GM19455 (cell line): ENCODE results near the gene PPP2R5C.

Experiments
- ATAC-seq: cut with Tn5 transposase; IDR thresholded peaks from one replicate; pipeline ENCODE4 v1.9.1; 2021; ENCODE audit not compliant: unreplicated experiment

PPP2R5C gene

DNA sequence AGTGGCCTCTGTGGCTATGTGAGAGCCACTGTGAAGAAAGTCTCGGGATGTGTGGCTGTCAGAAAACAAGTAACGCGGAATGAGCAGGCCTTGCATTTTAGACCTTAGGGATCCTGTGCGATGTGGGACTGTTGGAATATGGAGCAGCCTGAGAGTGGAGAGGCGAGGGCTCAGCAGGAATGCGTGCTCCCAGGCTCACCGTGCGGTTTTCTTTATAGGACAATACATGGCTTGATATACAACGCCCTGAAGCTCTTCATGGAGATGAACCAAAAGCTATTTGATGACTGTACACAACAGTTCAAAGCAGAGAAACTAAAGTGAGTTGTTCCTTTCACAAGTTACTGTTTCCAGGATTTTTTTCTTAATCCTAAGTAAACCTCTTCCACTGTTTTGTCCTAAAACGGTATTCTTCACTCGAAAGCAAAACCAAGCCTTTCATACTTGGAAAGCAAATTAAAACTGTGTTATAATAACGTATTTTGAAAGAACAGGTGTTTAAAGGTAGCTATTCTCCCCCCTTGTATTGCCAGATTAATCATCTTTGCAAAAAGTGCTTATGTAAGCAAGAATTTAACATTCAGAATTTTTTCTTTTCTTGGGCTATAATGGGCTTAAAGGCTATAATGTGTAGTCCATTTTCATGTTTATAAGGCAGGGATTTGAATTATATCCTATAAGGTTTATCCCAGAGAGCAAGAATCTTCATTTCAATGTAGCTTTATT lies 148.0 kb downstream of the PPP2R5C start:
- no peak for ATAC-seq

DNA sequence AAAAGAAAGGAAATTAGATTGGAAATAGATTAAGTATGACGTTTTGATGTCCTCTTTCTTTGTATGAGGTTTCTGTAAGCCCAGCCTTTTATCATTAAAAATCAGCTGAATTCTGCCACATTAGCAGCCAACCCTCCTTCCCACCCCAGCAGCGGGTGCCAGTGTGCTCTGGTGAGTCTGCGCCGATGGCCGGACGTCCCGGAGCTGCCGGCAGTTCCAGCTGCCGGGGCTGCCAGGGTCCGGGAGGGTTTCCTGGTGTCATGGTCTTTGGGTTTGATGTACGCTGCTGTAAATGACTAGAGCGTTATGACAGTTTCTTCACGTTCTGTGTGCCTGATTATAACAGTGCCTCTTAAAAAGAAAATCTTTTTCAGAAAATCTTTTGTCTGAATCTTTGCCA lies 151.3 kb downstream of the PPP2R5C start:
- no peak for ATAC-seq

DNA sequence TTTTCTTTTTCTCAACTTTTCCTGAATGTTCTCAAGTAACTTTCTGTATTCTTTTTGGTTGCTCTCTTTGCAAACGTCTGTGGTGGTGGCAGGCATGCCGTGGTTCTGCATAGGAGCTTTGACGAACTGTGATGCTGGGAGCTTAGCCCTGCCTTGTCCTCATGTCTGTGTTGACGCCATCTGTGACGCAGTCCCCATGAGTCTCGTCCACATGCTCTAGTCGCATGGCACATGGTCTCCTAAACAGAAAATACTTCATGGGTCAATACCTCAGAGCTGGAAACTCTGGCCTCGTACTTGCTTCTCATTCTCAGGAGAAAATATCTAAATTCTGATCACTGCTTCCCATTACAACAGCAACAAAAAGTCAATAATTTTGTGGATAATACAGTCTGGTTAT lies 152.6 kb downstream of the PPP2R5C start:
- no peak for ATAC-seq

DNA sequence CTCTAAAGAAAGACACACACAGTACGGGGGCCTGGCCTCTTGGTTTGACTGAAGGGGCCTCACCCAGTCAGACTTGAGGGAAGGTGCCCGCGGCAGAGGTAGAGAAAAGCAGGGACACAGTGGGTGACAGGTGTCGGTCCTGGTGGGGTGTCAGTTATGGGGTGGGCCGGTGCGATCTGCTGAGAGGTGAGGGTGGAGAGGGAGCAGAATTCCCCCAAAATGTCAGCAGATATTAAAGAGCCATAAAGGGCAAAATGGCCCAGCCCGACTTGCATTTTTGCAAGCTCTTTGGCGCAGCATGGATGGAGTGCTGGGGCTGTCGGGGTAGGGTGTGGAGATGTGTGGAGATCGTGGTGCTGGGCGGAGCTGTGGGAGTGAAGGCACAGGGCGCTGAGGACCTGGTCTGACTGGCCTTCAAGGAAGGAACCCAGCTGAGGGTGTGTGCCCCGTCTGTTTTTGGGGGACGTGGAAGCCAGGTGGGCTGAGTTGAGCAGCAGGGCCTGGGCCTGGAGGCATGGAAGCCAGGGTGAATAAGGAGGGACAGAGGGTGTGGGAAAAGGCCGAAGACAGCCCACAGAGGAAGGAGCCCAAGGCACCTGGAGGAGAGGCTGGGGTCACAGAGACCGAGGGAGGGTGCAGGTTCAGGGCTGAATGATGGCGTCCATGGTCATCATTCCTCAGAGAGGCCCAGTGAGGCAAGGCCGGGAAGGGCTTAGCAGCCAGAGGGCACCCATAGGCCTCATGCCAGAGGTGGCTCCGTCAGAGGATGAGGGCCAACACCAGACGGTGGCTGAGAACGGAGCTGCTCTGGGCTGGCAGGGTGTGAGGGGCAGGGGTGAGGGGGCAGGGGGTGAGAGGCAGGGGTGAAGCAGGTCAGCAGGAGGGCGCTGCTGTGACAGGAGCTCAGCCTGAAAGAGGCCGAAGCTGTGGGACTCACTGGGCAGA lies 154.6 kb downstream of the PPP2R5C start:
- no peak for ATAC-seq

DNA sequence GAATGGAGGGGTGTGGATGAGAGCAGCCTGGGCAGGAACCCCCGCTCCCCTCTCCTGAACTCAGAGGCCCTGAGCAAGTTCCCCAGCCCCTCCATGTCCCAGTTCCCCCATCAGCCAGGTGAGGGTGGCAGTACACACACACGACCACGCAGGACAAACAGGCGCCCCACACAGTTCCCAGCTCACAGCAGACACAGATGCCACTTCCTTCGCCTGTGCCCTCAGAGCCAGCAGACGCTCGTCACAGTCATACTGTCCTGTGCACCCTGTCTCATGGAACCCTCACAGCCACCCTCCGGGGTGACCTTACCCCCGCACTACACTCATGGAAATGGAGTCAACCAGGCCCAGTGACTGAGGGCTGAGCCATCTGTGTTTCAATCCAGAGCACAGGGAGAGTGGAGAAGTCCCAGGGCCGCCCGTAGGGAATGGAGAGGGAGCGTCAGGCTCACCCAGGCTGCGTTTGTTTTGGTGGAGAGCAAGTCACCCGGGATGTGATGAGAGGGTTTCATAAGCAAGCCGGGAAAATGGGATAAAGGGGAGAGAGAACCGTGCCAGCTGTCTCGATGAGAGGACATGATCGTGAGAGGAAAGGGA lies 155.4 kb downstream of the PPP2R5C start:
- ATAC-seq: no peak

DNA sequence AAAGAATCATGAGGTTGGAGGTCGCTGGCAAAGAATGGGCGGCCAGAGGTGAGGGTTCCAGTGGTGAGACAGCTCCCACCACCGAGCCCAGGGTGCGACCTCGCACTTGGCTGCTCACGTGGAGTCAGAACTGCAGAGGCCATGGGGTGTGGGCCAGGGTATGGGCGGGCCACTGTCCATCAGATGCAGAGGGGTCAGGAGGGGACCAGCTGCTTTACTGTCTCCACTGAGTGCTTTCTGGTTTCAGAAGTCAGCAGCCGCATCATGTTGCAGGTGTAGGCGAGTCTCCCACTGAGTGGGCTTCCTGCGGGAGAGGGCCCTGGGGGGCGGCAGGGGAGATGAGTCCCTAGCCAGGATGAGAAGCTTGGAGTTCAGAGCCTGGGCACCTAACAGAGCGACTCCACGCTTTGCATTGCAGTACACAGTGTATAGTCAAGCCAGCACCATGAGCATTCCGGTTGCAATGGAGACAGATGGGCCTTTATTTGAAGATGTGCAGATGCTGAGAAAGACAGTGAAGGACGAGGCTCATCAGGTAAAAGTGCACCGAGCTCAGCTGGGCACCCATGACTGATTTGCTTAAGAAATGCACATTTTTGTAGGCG lies 156.0 kb downstream of the PPP2R5C start:
- ATAC-seq: no peak

DNA sequence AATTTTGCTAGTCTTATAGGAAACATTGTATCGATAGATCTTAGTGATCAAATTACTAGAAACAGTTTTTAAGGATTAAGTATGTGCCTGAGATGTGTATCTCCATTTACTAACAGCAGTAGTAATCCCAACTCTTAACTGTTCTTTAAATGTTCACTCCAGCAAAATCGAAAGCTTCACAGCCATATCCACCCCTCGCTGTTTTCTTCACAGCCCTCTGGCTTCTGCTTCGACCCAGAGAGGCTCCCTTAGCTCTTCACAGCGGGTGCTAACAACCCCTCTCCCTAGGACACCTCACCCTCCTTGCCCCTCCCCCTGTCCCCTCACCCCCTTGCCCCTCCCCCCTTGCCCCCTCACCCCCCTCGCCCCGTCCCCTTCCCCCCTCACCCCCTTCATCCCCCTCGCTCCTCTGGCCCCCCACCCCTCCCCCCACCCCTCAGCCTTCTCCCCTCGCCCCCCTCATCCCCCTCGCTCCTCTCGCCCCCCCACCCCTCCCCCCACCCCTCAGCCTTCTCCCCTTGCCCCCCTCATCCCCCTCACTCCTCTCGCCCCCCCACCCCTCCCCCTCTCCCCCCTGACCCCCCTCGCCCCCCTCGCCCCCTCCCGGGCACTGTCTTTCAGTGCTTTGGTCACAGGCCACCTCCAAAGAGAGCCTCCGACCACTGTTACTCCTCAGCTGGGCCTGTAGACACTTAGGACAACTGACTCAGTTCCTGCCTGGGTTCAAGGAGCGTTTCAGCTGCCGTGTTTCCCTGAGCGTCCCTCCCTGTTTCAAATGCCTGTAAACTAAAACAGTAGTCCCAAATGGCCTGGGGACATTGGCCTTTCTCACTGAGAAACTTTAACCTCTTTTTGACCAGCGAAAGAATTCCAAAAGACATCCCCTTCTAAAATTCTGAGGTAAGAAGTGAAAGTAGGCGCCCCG lies 156.8 kb downstream of the PPP2R5C start:
- ATAC-seq: no peak

DNA sequence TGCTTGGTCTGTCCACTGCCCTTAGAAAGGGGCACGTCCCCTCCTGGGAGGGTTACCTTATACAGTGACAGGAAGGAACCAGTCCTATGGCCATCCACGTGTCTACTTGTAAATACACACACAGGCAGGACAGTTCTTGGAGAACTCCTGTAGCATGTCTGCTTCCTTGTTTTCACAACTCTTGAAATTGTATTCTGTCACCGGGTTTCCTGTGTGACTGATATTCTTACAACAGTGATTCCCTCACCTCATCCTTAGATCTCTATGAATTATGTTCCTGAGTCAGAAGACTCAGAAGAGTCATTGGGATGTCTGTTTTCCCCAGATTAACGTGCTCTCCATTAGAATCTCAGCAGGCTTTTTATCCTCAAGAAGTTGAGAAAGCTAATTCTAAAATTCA lies 158.8 kb downstream of the PPP2R5C start:
- no peak for ATAC-seq

DNA sequence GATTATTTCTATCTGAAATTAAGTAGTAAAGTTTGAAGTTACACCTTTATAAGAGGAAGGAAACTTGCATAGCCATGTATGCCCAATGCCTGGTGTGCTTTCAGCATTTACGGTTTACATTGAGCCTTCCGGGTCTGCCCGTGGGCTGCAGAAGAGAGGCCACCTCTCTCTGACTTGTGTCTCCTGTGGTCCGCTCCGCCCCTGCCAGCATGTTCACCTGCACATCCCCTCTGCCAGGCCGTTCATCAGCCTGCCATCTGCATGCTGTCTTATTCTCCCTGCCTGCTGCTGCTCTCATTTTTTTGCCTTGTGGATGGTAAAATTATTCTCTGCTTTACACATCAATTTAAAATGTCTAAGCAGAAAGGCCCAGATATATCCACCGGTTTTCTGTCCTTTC lies 161.4 kb downstream of the PPP2R5C start:
- no peak for ATAC-seq

DNA sequence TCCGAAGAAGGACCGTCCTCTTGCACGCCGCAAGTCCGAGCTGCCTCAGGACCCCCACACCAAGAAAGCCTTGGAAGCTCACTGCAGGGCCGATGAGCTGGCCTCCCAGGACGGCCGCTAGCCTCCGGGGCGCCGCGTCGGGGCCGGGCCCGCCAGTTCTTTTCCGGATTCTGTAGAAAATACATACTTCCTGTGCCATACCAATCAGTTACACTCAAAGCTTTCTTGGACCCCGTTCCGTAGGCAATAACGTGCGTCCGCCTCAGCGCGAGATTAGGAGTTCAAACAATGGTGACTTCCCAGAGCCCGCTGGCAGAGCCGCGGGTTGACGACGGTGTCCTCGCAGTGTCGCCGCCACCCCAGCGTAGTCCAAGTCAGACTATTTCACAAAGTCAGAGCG lies 163.6 kb downstream of the PPP2R5C start:
- no peak for ATAC-seq

DNA sequence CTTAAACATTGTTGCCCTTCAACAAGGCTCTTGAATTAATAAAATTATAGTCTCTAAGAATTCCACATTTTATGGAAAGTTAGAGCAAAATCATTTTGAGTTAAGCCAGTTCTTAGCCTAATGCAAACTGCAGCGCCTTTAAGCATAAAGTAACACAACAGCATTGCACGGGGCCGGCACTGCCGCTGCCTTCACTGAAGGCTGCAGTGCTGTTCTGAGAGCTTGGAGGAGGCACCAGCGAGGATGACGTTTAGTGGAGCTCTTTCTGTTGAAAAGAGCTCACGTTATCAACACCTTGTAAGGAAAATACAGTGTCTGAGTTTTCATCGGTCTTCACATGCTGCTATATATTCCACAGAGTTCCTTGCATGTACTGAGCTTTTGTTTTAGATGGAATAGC lies 164.6 kb downstream of the PPP2R5C start:
- ATAC-seq: no peak

DNA sequence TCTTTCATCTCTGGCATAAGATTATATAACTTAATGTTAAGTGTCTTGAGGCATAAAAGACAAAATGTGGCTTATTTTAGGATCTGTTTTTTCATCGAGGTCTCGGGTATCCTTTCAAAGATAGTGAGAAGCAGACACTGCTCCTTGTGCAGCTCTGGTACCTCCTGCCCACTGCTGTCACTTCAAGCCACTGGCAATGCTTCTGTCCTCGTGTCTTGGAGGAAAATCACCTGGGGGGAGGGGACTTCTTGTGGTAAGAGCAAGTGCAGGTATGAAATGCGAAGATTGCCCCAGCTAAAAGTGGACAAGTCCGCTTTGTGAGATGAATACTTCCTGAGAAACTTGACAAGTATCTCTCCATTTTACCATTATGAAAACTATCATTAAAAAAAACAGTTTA lies 165.1 kb downstream of the PPP2R5C start:
- ATAC-seq: no peak

DNA sequence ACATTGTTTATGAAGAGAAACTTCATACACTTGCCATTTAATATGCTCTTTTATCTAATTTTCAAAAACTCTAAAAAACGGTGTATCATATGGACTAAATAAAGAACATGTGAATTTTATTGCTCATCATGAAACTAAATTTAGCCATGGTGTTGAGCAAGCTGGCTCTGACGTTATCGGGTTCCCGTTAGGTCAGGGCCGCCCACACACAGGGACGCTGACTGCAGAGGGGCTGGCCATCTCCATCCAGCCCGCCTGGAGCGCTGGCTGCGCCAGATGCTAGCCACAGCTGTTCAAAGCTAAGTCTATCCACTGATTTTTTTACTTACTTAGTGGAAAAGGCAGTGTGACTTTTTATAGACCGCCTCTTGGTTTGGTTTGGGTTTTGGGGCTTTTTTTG lies 166.3 kb downstream of the PPP2R5C start:
- no peak for ATAC-seq

DNA sequence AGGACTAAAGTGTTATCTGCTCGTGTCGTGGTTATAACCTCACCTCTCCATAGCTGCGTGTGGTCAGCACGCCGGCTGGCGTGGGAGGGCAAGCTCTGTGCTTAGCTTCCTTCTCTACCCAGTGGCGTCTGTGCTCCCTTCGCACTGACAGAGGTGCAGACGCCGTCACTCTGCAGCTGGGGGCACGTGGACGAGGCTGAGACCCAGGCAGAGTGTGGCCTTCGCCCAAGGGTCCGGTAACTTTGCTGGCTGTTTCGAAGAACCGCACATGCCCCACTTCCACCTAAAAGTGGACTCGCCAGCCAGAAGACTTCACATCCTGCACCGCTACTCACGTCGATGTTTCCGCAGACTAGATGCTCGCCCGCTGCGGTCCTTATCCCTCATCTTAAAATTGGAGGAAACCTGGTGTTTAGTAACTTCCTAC lies 166.9 kb downstream of the PPP2R5C start:
- ATAC-seq: no peak

DNA sequence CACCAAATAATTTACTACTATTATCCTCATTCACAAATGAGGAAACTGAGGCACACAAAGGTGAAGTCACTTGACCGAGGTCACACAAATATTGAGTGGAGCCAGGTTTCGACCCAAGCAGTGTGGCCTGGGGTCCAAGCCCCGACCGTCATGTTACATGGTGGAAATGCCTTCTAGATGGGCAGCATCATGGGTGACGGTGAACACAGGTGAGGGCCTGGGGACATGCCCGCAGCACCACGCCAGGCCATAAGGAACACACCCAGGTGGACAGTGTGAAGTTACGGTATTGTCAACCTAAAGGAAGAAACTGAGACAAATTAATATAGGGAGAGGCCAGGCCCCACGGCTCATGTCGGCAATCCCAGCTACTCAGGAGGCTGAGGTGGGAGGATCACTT lies 167.6 kb downstream of the PPP2R5C start:
- no peak for ATAC-seq

DNA sequence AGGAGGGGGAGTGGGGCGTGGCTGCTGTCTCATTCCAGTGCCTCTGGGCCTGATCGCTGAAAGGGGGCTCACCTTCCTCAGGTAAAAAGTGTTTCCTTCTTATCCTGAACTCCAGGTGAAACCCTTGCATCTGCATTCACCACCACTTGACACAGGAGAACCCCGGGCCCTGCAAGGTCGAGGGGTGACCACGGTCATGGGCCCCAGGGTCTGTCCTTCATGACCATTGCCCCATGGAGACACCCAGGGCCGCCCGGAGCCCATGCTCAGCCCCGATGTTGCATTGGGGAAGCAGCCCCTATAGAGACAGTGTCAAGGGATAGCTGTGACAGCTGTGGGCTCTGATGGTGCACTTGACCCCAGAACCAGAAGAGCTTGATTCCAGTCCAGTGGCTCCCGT lies 168.4 kb downstream of the PPP2R5C start:
- no peak for ATAC-seq

DNA sequence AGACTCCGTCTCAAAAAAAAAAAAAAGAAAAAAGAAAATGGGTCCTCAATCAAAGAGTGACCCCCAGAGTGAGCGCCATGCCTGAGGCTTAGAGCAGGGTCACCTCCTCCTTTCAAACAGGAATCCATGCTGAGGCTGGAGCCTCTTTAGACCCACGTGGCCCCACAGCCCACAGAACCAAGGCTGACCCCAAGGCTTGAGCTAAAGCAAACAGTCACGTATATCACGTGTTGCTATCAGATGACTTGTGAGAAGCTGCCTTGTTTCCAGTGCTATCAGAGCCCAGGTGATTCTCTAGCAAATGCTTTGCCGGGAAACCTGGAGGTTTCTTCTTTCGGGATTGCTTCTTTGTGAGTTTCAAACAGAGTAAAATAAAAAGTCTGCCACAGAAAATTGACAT lies 171.2 kb downstream of the PPP2R5C start:
- ATAC-seq: no peak

DNA sequence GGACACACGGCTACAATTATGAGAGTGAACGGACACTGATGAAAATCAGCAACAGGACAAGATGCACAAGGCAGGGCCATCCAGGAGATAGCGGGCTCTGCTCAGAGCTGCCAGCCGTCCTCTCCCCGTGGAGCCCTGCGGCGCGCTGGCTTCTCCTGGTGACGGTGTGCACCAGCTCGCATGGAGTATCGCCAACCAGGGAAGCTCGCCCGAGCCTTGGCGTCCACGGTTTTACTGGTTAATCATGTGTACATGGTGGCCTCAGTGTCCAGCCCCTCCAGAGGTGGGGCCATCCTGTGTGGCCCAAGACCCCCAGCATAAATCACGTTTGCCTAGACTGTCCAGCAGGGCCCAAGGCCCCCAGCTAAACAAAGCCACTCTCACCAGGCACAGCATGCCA lies 171.7 kb downstream of the PPP2R5C start:
- ATAC-seq: no peak

DNA sequence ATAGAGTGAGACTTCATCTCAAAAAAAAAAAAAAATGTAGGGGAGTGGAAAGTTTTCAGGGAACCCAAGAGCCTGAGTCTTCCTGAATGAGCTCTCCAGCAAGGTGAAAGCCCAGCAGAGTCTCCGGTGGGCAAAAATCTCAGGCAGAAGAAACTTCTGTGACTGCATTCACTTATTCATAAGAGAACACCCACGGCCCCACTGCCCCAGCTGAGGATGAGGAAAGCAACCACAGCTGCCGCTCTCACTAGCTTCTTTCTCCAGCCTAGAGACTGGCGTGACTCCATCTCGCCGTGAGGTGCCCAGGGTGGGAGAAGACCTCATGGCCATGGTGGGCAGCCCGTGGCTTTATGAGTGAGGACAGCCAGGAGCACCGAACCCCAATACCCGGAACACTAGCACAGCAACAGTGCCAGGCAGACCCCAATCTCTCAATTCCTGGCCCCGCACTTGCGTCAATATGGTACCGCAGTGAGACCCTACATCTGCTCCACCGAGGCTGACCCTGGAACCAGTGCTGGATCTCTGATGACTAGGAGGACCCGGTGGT lies 173.2 kb downstream of the PPP2R5C start:
- no peak for ATAC-seq
